Measurements from ENCODE around the gene PRKCD. TPM values are rescaled to one million over a fixed set of nuclear protein-coding genes. Genes with fewer than 3 reads are reported as not detected.
A peak's percentile ranks its signal among the peaks of the same experiment; 100 is the strongest.

PRKCD gene
- total and polyA plus RNA-seq, 11 donors = 5.3 to 44.5 (median 11.6) TPM

- TF ChIP-seq CTCF (IDR thresholded peaks at IDR 0.05) = no peak
- TF ChIP-seq POLR2A (IDR thresholded peaks at IDR 0.05) = no peak
- peaks cover 0 to 10% (median 1%) of the 10 kb centered on the region in 9 donors for H3K36me3 ChIP-seq
- no peaks in the 10 kb centered on the region for H3K9me3 ChIP-seq
- WGBS, 4 donors = 81 to 94% (median 84%) methylated on average over 4 of the region's 4 CpGs
- ATAC-seq = no peak
- peaks cover 0 to 36% (median 21%) of the 10 kb centered on the region in 12 donors for H3K4me1 ChIP-seq
- H3K27me3 ChIP-seq = no peaks in the 10 kb centered on the region
- DNase-seq = no peak
- intact Hi-C loops (cut with DNase I) = loop anchor here in 9 of 10 donors (2.0 to 5.0 kb wide), 3 partner anchors 28 to 66 kb away; partner anchors contain the start of gene PRKCD (in 2 of the 9)
- H3K27ac ChIP-seq = peak overlapping the region; percentile 71 to 96 (median 92)
- peak overlapping the region in 11 of 12 donors; percentile 74 to 99 (median 84) for H3K4me3 ChIP-seq
Observed at GRCh38 chr3:53131096-53131495, 29.9 kb upstream of the PRKCD start.

- Histone ChIP-seq H3K4me1 (peaks cover 0 to 36% (median 21%) of the 10 kb centered on the region in 12 donors), H3K27me3 (no peaks in the 10 kb centered on the region), H3K4me3 (no peak overlapping the region), H3K27ac (peak overlapping the region in 5 of 12 donors; percentile 11 to 96 (median 92)), H3K9me3 (no peaks in the 10 kb centered on the region), H3K36me3 (no peaks in the 10 kb centered on the region)
- no peak for DNase-seq
- ATAC-seq = no peak
- intact Hi-C loops (cut with DNase I) = loop anchor here in 6 of 10 donors (5.0 kb wide), 1 partner anchor 65 kb away; no protein-coding TSS in a partner anchor
- TF ChIP-seq POLR2A (IDR thresholded peaks at IDR 0.05) (no peak), CTCF (IDR thresholded peaks at IDR 0.05) (no peak)
- WGBS, 4 donors = 59 to 74% (median 67%) methylated on average over 5 of the region's 5 CpGs
Observed at GRCh38 chr3:53132347-53132746, 28.7 kb upstream of the PRKCD start.

GRCh38 chr3:53134631-53135232, 26.3 kb upstream of the PRKCD start:
- no peak overlapping the region for H3K4me3 ChIP-seq
- intact Hi-C loops (cut with DNase I) = loop anchor here (1.0 to 5.0 kb wide), 4 partner anchors 26 to 63 kb away; no protein-coding TSS in a partner anchor
- TF ChIP-seq CTCF (IDR thresholded peaks at IDR 0.05) (peak; percentile 58 to 80 (median 68)), POLR2A (IDR thresholded peaks at IDR 0.05) (no peak)
- H3K4me1 ChIP-seq = peaks cover 0 to 24% (median 12%) of the 10 kb centered on the region in 12 donors
- 32 to 53% (median 34%) methylated on average over 3 to 6 of the region's 6 CpGs for WGBS, 4 donors
- no peaks in the 10 kb centered on the region for H3K27me3 ChIP-seq
- no peak overlapping the region for H3K27ac ChIP-seq
- DNase-seq (peak; percentile 63 to 87 (median 76)), ATAC-seq (peak; percentile 44 to 73 (median 68))
- H3K36me3 ChIP-seq = no peaks in the 10 kb centered on the region
- H3K9me3 ChIP-seq = no peaks in the 10 kb centered on the region

GRCh38 chr3:53137221-53137620, 23.8 kb upstream of the PRKCD start:
- no peak overlapping the region for H3K4me3 ChIP-seq
- no peaks in the 10 kb centered on the region for H3K36me3 ChIP-seq
- TF ChIP-seq CTCF (IDR thresholded peaks at IDR 0.05) (no peak), POLR2A (IDR thresholded peaks at IDR 0.05) (no peak)
- no peaks in the 10 kb centered on the region for H3K9me3 ChIP-seq
- no peak for DNase-seq
- peaks cover 0 to 30% (median 8%) of the 10 kb centered on the region in 12 donors for H3K4me1 ChIP-seq
- no peak for ATAC-seq
- WGBS, 4 donors = 62 to 73% (median 67%) methylated on average over 2 of the region's 2 CpGs
- no peaks in the 10 kb centered on the region for H3K27me3 ChIP-seq
- no peak overlapping the region for H3K27ac ChIP-seq
- intact Hi-C loops (cut with DNase I) = no loop called here
